ENCODE results near the gene PDZRN3.

- TF ChIP-seq, protein P1, sequence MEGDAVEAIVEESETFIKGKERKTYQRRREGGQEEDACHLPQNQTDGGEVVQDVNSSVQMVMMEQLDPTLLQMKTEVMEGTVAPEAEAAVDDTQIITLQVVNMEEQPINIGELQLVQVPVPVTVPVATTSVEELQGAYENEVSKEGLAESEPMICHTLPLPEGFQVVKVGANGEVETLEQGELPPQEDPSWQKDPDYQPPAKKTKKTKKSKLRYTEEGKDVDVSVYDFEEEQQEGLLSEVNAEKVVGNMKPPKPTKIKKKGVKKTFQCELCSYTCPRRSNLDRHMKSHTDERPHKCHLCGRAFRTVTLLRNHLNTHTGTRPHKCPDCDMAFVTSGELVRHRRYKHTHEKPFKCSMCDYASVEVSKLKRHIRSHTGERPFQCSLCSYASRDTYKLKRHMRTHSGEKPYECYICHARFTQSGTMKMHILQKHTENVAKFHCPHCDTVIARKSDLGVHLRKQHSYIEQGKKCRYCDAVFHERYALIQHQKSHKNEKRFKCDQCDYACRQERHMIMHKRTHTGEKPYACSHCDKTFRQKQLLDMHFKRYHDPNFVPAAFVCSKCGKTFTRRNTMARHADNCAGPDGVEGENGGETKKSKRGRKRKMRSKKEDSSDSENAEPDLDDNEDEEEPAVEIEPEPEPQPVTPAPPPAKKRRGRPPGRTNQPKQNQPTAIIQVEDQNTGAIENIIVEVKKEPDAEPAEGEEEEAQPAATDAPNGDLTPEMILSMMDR (IDR thresholded peaks at IDR 0.05): no peak
- TF ChIP-seq RNF2 (IDR thresholded peaks at IDR 0.05; ENCODE audit: borderline replicate concordance, low read depth): no peak
- TF ChIP-seq POLR2A (IDR thresholded peaks at IDR 0.05; ENCODE audit: low read length): no peak
- TF ChIP-seq EP300 (IDR thresholded peaks at IDR 0.05): no peak
- TF ChIP-seq, protein P2, sequence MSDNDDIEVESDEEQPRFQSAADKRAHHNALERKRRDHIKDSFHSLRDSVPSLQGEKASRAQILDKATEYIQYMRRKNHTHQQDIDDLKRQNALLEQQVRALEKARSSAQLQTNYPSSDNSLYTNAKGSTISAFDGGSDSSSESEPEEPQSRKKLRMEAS (IDR thresholded peaks at IDR 0.05): no peak
- TF ChIP-seq, protein P3, sequence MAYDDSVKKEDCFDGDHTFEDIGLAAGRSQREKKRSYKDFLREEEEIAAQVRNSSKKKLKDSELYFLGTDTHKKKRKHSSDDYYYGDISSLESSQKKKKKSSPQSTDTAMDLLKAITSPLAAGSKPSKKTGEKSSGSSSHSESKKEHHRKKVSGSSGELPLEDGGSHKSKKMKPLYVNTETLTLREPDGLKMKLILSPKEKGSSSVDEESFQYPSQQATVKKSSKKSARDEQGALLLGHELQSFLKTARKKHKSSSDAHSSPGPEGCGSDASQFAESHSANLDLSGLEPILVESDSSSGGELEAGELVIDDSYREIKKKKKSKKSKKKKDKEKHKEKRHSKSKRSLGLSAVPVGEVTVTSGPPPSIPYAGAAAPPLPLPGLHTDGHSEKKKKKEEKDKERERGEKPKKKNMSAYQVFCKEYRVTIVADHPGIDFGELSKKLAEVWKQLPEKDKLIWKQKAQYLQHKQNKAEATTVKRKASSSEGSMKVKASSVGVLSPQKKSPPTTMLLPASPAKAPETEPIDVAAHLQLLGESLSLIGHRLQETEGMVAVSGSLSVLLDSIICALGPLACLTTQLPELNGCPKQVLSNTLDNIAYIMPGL (CRISPR knock-in tag; IDR thresholded peaks at IDR 0.05; ENCODE audit: borderline replicate concordance): no peak
- TF ChIP-seq NFE2L2 (conservative IDR thresholded peaks at IDR 0.05; ENCODE audit: low read length): no peak
Measured at GRCh38 chr3:73601481-73601880, 23.3 kb downstream of the PDZRN3 start.
